ENCODE data around the gene PTPRT. TPM values are rescaled to one million over a fixed set of nuclear protein-coding genes. Genes with fewer than 3 reads are reported as not detected.

PTPRT gene
- total RNA-seq, 1 donor from 2014 or later, result not detected

DNA sequence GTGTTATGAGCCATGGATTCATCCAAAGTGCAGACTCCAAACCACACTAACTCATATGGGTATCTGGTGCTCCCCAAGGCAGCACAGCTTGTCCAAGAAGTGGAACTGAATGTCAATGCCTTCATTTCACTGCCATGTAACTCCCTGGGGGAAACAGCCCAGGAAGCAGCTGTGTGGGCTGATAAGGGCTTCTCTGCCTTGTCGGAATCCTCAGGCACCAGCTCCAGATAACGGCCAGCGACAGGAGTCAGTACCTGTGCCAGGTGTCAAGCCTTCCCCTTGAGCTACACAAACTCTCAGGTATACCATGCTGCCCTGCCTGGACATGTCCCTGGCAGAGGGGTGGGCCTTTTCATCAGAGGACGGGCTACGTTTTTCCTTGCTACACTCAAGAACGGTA lies 819.6 kb downstream of the PTPRT start:
- no peaks in the 10 kb centered on the region for H3K9me3 ChIP-seq
- H3K27ac ChIP-seq, result no peak overlapping the region
- H3K27me3 ChIP-seq, result no peaks in the 10 kb centered on the region
- no peaks in the 10 kb centered on the region for H3K36me3 ChIP-seq
- no peaks in the 10 kb centered on the region for H3K4me1 ChIP-seq
- no peak overlapping the region for H3K4me3 ChIP-seq
- DNase-seq (ENCODE audit: extremely low spot score in 2 of 2), result no peak
- TF ChIP-seq POLR2A (IDR thresholded peaks at IDR 0.05) (no peak), POLR2AphosphoS5 (IDR thresholded peaks at IDR 0.05; ENCODE audit: insufficient read depth in 1 of 2, low read depth in 1 of 2) (no peak)
- TF ChIP-seq, protein P1, sequence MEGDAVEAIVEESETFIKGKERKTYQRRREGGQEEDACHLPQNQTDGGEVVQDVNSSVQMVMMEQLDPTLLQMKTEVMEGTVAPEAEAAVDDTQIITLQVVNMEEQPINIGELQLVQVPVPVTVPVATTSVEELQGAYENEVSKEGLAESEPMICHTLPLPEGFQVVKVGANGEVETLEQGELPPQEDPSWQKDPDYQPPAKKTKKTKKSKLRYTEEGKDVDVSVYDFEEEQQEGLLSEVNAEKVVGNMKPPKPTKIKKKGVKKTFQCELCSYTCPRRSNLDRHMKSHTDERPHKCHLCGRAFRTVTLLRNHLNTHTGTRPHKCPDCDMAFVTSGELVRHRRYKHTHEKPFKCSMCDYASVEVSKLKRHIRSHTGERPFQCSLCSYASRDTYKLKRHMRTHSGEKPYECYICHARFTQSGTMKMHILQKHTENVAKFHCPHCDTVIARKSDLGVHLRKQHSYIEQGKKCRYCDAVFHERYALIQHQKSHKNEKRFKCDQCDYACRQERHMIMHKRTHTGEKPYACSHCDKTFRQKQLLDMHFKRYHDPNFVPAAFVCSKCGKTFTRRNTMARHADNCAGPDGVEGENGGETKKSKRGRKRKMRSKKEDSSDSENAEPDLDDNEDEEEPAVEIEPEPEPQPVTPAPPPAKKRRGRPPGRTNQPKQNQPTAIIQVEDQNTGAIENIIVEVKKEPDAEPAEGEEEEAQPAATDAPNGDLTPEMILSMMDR (IDR thresholded peaks at IDR 0.05), result no peak
- intact Hi-C loops (cut with DNase I), result no loop called here

DNA sequence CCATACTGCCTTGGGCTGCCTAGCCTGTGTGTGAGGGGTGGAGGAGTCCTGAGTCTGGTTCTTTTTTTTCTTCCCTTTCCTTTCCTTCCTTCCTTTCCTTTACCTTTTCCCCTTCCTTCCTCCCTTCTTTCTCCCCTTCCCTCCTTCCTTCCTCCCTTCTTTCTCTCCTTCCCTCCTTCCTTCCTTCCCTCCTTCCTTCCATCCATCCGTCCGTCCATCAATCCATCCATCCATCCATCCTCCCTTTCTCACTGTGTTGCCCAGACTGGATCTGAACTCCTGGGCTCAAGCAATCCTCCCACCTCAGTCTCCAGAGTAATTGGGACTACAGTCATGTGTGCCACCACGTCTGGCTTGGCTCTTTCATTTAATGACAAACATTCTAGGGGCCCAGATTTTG lies 820.8 kb downstream of the PTPRT start:
- TF ChIP-seq POLR2AphosphoS5 (IDR thresholded peaks at IDR 0.05; ENCODE audit: insufficient read depth in 1 of 2, low read depth in 1 of 2) (no peak), POLR2A (IDR thresholded peaks at IDR 0.05) (no peak)
- Histone ChIP-seq H3K9me3 (no peaks in the 10 kb centered on the region), H3K4me1 (no peaks in the 10 kb centered on the region), H3K27me3 (no peaks in the 10 kb centered on the region), H3K4me3 (no peak overlapping the region), H3K36me3 (no peaks in the 10 kb centered on the region), H3K27ac (no peak overlapping the region)
- no peak for DNase-seq (ENCODE audit: extremely low spot score in 2 of 2)
- intact Hi-C loops (cut with DNase I), result no loop called here

- Histone ChIP-seq H3K27me3 (no peaks in the 10 kb centered on the region), H3K4me3 (no peak overlapping the region), H3K9me3 (no peaks in the 10 kb centered on the region), H3K36me3 (no peaks in the 10 kb centered on the region), H3K4me1 (no peaks in the 10 kb centered on the region), H3K27ac (no peak overlapping the region)
- DNase-seq (ENCODE audit: extremely low spot score in 2 of 2), result no peak
- intact Hi-C loops (cut with DNase I), result no loop called here
- TF ChIP-seq POLR2AphosphoS5 (IDR thresholded peaks at IDR 0.05; ENCODE audit: insufficient read depth in 1 of 2, low read depth in 1 of 2), result no peak
Measured at GRCh38 chr20:42366626-42367025, 823.1 kb downstream of the PTPRT start.

GRCh38 chr20:42364446-42364845 lies 825.3 kb downstream of the PTPRT start:
- H3K36me3 ChIP-seq, result no peaks in the 10 kb centered on the region
- no peak overlapping the region for H3K4me3 ChIP-seq
- H3K27ac ChIP-seq, result no peak overlapping the region
- H3K4me1 ChIP-seq, result no peaks in the 10 kb centered on the region
- H3K9me3 ChIP-seq, result no peaks in the 10 kb centered on the region
- TF ChIP-seq, protein P1 (IDR thresholded peaks at IDR 0.05), result no peak
- no peak for TF ChIP-seq POLR2AphosphoS5 (IDR thresholded peaks at IDR 0.05; ENCODE audit: insufficient read depth in 1 of 2, low read depth in 1 of 2)
- no peak for TF ChIP-seq POLR2A (IDR thresholded peaks at IDR 0.05)
- DNase-seq (ENCODE audit: extremely low spot score in 2 of 2), result no peak
- no peaks in the 10 kb centered on the region for H3K27me3 ChIP-seq
- intact Hi-C loops (cut with DNase I), result no loop called here

- Histone ChIP-seq H3K9me3 (no peaks in the 10 kb centered on the region), H3K4me1 (no peaks in the 10 kb centered on the region), H3K27me3 (no peaks in the 10 kb centered on the region), H3K4me3 (no peak overlapping the region), H3K36me3 (no peaks in the 10 kb centered on the region), H3K27ac (no peak overlapping the region)
- TF ChIP-seq POLR2A (IDR thresholded peaks at IDR 0.05) (no peak), POLR2AphosphoS5 (IDR thresholded peaks at IDR 0.05; ENCODE audit: insufficient read depth in 1 of 2, low read depth in 1 of 2) (no peak)
- TF ChIP-seq, protein P1 (IDR thresholded peaks at IDR 0.05), result no peak
- no peak for DNase-seq (ENCODE audit: extremely low spot score in 2 of 2)
- intact Hi-C loops (cut with DNase I), result no loop called here
Measured at GRCh38 chr20:42361402-42361970, 828.2 kb downstream of the PTPRT start.

- no peak for DNase-seq (ENCODE audit: extremely low spot score in 2 of 2)
- no peaks in the 10 kb centered on the region for H3K9me3 ChIP-seq
- intact Hi-C loops (cut with DNase I), result no loop called here
Measured at GRCh38 chr20:42360621-42361020, 829.1 kb downstream of the PTPRT start.

More at GRCh38 chr20:42360621-42361020, 829.1 kb downstream of the PTPRT start:
- Histone ChIP-seq H3K27ac (no peak overlapping the region), H3K4me3 (no peak overlapping the region), H3K4me1 (no peaks in the 10 kb centered on the region), H3K27me3 (no peaks in the 10 kb centered on the region), H3K36me3 (no peaks in the 10 kb centered on the region)
- TF ChIP-seq POLR2A (IDR thresholded peaks at IDR 0.05) (no peak), POLR2AphosphoS5 (IDR thresholded peaks at IDR 0.05; ENCODE audit: insufficient read depth in 1 of 2, low read depth in 1 of 2) (no peak)
- TF ChIP-seq, protein P1 (IDR thresholded peaks at IDR 0.05), result no peak
